ENCODE measurements around the gene WDR75.
"Not testable (repeated sequence)": the region's sequence is repeated elsewhere in the genome, so short reads cannot be mapped to it uniquely, and the experiment has no call there.

The WDR75 gene

DNA sequence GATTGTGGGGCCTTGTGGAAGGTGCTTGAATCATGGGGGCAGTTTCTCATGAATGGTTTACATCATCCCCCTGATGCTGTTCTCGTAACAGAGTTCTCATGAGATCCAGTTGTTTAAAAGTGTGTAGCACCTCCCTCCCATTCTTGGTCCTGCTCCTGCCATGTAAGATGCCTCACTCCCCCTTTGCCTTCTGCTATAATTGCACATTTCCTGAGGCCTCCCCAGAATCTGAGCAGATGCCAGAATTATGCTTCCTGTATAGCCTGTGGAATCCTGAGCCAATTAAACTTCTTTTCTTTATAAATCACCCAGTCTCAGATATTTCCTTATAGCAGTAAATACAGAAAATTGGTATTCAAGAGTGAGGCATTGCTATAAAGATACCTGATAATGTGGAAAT lies 15.6 kb upstream of the WDR75 start:
- TF ChIP-seq ZFP3 (CRISPR knock-in tag; IDR thresholded peaks at IDR 0.05) (no peak), PPARA (CRISPR knock-in tag; IDR thresholded peaks at IDR 0.05; ENCODE audit: borderline replicate concordance) (no peak), CSDC2 (CRISPR knock-in tag; IDR thresholded peaks at IDR 0.05) (no peak), GLIS3 (CRISPR knock-in tag; IDR thresholded peaks at IDR 0.05) (no peak), ARNTL (CRISPR knock-in tag; IDR thresholded peaks at IDR 0.05; ENCODE audit: borderline replicate concordance, low read depth) (no peak), TOX (CRISPR knock-in tag; IDR thresholded peaks at IDR 0.05; ENCODE audit: borderline replicate concordance) (no peak), ZNF70 (CRISPR knock-in tag; IDR thresholded peaks at IDR 0.05) (no peak), ZNF565 (CRISPR knock-in tag; conservative IDR thresholded peaks at IDR 0.05; ENCODE audit: low read depth) (no peak), ZC3H10 (CRISPR knock-in tag; IDR thresholded peaks at IDR 0.05) (no peak), SNAI2 (CRISPR knock-in tag; IDR thresholded peaks at IDR 0.05) (no peak), OSR1 (CRISPR knock-in tag; IDR thresholded peaks at IDR 0.05) (no peak), ZFP30 (CRISPR knock-in tag; IDR thresholded peaks at IDR 0.05) (no peak), TCF4 (CRISPR knock-in tag; IDR thresholded peaks at IDR 0.05; ENCODE audit: borderline replicate concordance) (no peak), ISL1 (CRISPR knock-in tag; IDR thresholded peaks at IDR 0.05) (no peak), ZNF8 (CRISPR knock-in tag; IDR thresholded peaks at IDR 0.05) (no peak)
- TF ChIP-seq, protein P1, sequence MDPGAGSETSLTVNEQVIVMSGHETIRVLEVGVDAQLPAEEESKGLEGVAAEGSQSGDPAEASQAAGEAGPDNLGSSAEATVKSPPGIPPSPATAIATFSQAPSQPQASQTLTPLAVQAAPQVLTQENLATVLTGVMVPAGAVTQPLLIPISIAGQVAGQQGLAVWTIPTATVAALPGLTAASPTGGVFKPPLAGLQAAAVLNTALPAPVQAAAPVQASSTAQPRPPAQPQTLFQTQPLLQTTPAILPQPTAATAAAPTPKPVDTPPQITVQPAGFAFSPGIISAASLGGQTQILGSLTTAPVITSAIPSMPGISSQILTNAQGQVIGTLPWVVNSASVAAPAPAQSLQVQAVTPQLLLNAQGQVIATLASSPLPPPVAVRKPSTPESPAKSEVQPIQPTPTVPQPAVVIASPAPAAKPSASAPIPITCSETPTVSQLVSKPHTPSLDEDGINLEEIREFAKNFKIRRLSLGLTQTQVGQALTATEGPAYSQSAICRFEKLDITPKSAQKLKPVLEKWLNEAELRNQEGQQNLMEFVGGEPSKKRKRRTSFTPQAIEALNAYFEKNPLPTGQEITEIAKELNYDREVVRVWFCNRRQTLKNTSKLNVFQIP (CRISPR knock-in tag; IDR thresholded peaks at IDR 0.05; ENCODE audit: borderline replicate concordance, low read depth): no peak
- TF ChIP-seq, protein P2, sequence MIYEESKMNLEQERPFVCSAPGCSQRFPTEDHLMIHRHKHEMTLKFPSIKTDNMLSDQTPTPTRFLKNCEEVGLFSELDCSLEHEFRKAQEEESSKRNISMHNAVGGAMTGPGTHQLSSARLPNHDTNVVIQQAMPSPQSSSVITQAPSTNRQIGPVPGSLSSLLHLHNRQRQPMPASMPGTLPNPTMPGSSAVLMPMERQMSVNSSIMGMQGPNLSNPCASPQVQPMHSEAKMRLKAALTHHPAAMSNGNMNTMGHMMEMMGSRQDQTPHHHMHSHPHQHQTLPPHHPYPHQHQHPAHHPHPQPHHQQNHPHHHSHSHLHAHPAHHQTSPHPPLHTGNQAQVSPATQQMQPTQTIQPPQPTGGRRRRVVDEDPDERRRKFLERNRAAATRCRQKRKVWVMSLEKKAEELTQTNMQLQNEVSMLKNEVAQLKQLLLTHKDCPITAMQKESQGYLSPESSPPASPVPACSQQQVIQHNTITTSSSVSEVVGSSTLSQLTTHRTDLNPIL (CRISPR knock-in tag; IDR thresholded peaks at IDR 0.05; ENCODE audit: low read depth): no peak
- TF ChIP-seq, protein P3, sequence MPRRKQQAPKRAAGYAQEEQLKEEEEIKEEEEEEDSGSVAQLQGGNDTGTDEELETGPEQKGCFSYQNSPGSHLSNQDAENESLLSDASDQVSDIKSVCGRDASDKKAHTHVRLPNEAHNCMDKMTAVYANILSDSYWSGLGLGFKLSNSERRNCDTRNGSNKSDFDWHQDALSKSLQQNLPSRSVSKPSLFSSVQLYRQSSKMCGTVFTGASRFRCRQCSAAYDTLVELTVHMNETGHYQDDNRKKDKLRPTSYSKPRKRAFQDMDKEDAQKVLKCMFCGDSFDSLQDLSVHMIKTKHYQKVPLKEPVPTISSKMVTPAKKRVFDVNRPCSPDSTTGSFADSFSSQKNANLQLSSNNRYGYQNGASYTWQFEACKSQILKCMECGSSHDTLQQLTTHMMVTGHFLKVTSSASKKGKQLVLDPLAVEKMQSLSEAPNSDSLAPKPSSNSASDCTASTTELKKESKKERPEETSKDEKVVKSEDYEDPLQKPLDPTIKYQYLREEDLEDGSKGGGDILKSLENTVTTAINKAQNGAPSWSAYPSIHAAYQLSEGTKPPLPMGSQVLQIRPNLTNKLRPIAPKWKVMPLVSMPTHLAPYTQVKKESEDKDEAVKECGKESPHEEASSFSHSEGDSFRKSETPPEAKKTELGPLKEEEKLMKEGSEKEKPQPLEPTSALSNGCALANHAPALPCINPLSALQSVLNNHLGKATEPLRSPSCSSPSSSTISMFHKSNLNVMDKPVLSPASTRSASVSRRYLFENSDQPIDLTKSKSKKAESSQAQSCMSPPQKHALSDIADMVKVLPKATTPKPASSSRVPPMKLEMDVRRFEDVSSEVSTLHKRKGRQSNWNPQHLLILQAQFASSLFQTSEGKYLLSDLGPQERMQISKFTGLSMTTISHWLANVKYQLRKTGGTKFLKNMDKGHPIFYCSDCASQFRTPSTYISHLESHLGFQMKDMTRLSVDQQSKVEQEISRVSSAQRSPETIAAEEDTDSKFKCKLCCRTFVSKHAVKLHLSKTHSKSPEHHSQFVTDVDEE (CRISPR knock-in tag; IDR thresholded peaks at IDR 0.05): no peak
- no peak for ATAC-seq

DNA sequence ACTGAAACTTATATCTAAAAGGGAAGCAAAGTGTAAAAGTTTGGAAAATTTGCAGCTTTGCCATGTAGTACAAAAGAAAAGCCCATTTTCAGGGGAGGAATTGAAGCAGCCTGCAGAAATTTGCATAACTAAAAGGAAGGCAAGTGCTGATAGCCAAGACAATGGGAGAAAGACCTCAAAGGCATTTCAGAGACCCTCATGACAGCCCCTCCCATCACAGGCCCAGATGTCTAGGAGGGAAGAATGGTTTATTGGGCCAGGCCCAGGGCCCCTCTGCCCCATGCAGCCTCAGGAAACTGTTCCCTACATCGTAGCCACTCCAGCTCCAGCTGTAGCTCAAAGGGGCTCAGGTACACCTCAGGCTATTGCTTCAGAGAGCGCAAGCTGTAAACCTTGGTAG lies 14.4 kb upstream of the WDR75 start:
- no peak for ATAC-seq
- TF ChIP-seq OSR1 (CRISPR knock-in tag; IDR thresholded peaks at IDR 0.05) (no peak), ZC3H10 (CRISPR knock-in tag; IDR thresholded peaks at IDR 0.05) (no peak)

DNA sequence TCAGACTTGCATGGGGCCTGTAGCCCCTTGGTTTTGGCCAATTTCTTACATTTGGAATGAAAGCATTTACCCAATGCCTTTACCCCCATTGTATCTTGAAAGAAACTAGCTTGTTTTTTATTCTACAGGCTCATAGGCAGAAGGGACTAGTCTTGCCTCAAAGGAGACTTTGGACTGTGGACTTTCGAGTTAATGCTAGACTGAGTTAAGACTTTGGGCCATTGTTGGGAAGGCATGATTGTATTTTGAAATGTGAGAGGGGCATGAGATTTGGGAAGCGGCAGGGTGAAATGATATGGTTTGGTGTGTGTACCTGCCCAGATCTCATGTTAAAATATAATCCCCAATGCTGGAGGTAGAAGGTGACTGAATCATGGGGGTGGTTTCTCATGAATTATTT lies 13.4 kb upstream of the WDR75 start:
- no peak for TF ChIP-seq GLIS3 (CRISPR knock-in tag; IDR thresholded peaks at IDR 0.05)
- no peak for TF ChIP-seq ISL1 (CRISPR knock-in tag; IDR thresholded peaks at IDR 0.05)
- no peak for TF ChIP-seq ZNF8 (CRISPR knock-in tag; IDR thresholded peaks at IDR 0.05)
- TF ChIP-seq, protein P3 (CRISPR knock-in tag; IDR thresholded peaks at IDR 0.05): no peak
- no peak for TF ChIP-seq OSR1 (CRISPR knock-in tag; IDR thresholded peaks at IDR 0.05)
- TF ChIP-seq ZC3H10 (CRISPR knock-in tag; IDR thresholded peaks at IDR 0.05): no peak
- TF ChIP-seq ZFP30 (CRISPR knock-in tag; IDR thresholded peaks at IDR 0.05): no peak
- TF ChIP-seq RARB (CRISPR knock-in tag; IDR thresholded peaks at IDR 0.05): no peak
- ATAC-seq: no peak

DNA sequence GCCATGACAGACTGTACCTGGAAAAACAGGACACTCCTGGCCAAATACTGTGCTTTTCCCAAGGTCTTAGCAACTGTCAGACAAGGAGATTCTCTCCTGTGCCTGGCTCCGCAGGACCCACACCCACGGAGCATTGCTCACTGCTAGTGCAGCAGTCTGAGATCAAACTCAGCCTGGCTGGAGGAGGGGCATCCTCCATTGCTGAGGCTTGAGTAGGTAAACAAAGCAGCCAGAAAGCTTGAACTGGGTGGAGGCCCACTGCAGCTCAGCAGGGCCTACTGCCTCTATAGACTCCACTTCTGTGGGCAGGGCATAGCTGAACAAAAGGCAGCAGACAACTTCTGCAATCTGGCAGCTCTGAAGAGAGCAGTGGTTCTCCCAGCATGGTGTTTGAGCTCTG lies 10.8 kb upstream of the WDR75 start:
- not testable (repeated sequence) for ATAC-seq

DNA sequence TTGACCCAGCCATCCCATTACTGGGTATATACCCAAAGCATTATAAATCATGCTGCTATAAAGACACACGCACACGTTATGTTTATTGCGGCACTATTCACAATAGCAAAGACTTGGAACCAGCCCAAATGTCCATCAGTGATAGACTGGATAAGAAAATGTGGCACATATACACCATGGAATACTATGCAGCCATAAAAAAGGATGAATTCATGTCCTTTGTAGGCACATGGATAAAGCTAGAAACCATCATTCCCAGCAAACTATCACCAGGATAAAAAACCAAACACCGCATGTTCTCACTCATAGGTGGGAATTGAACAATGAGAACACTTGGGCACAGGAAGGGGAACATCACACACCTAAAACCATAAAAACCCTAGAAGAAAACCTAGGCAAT lies 5.5 kb upstream of the WDR75 start:
- not testable (repeated sequence) for ATAC-seq

Data from SK-N-SH treated with all-trans-retinoic acid at 6 μM for 48 hours (cell line).